Fibroblast of upper back skin (primary cell): ENCODE results near the gene TXNDC5.
"Not testable (repeated sequence)": the region's sequence is repeated elsewhere in the genome, so short reads cannot be mapped to it uniquely, and the experiment has no call there.

Experiments
- DNase-seq: peaks from one replicate; pipeline ENCODE4 v3.0.0-alpha.2; 2013

The TXNDC5 gene

DNA sequence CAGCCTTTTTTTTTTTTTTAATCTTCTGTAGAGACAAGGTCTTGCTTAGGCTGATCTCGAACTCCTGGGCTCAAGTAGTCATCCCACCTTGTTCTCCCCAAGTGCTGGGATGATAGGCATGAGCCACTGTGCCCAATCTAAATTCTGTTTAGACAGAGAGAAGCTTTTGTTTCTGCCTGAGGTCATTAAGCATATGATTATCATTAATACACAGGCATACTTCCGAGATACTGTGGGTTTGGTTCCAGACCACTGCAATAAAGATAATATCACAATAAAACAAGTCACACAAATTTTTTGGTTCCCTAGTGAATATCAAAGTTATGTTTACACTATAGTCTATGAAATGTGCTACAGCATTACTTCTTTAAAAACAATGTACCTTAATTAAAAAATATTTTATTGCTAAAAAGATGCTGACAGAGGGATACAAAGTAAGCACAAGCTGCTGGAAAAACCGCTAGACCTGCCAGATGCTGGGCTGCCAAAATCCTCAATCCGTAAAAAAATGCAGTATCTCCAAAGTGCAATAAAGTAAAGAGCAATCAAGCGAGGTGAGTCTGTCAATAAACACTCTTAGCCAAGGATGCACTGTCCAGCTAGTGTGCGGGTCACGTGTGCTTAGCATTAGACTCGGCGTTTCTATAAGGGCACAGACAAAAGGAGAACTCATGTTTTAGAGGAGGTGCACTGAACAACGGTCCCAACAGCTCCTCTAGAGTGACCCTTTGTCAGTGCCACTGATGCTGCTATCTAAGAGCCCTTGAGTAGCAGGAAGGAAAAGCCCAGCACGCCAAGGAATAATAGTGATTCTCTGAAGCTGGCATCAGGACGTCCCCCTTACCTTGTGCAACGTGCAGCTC lies 16.1 kb downstream of the TXNDC5 start:
- no peak for DNase-seq

DNA sequence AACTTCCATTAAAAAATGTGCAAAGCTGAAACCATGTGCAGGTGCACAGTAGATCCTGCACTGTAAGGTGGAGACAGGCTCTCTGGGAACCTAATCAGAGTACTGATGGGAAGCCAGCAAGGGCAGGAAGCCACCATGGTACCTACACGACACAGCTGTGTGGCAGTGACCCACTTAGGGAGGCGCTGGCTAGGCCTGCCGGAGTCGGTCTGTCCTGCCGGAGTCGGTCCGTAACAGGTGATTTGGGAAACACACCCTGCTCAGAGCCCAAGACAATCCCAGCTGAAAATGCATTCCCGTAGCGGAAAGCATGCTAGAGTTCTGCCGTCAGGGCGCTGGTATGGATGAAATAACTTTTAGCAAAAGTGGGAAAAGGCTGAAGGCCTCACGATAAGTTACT lies 17.2 kb downstream of the TXNDC5 start:
- no peak for DNase-seq

DNA sequence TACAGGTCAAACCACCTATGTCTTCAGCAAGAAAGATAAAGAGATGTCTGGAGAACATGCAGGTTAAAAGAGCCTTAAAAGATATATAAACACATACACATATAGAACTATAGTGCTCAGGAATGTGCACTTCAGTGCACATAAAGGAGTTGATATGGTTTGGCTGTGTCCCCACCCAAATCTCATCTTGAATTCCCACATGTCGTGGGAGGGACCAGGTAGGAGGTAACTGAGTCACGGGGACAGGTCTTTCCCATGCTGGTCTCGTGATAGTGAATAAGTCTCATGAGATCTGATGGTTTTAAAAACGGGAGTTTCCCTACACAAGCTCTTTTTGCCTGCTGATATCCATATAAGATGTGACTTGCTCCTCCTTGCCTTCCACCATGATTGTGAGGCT lies 18.2 kb downstream of the TXNDC5 start:
- DNase-seq = not testable (repeated sequence)

DNA sequence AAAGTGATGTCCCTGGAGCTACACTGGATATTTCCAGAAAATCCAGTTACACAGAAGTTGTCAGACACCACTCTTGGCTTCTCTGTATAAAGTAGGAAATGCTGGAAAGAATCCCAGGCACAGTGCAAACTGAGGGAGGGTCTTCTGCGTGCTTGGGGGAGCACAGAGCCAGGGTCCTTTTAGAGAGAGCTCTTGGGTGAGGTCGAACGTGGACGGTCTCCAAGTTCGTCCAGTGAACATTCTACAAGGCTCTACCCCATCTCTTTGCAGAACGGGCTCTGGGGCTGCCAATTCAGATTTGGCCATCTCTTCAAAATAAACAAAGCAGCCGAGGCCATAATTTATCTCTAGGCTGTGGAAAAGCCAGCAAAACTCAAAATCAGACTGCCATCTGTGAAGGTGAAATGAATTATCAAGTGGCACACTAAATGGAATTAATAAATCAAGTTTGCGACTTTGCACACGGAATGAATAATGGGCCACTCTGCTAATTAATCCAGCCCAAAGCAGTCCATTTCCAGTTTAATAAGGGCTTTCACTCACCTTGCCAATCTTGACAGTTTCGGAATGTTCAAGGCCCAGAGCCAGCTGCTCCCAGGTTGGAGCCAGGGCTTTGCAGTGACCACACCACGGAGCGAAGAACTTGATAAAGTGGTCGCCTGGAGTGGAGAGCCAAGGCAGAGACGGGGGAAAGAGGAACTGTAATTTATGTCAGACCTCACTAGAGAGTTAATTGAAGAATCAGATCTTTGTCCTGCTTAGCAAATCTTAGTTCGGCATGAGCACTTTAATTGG lies 19.3 kb downstream of the TXNDC5 start:
- no peak for DNase-seq

DNA sequence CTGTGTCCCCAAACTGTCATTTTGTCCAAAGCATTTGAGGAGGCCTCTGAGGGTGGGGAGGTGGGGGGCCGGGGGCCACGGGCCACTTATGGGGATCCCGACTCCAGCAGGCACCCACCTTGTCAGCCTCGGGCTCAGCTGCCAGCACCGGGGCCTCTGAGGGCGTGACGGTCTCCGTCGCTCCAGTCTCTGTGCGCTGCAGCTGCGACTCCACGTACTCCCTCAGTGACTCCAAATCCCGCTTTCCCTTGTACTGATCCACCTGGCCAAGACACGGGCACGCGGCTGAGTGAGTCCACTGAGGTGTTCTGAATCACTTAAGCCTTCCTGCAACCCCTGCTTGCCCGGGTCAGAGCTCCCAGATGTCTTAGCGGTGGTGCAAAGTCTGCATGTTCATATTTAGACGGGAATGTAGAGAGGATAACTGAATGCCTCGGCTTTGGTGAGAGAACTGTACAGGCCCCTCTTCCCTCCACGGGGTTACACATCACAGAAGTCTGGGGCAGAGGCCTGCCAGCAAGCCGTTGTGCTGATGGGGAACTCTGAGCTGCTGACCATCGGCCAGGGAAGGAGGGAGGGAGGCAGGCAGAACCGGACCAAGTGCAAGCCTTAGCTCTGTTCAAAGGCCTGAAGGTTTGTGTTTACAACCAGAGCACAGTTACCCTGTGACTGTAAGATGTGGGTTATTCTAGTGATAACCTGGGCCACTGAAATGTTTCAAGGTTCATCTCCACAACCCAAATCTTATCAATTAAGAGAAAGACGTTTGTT lies 21.8 kb downstream of the TXNDC5 start:
- no peak for DNase-seq

DNA sequence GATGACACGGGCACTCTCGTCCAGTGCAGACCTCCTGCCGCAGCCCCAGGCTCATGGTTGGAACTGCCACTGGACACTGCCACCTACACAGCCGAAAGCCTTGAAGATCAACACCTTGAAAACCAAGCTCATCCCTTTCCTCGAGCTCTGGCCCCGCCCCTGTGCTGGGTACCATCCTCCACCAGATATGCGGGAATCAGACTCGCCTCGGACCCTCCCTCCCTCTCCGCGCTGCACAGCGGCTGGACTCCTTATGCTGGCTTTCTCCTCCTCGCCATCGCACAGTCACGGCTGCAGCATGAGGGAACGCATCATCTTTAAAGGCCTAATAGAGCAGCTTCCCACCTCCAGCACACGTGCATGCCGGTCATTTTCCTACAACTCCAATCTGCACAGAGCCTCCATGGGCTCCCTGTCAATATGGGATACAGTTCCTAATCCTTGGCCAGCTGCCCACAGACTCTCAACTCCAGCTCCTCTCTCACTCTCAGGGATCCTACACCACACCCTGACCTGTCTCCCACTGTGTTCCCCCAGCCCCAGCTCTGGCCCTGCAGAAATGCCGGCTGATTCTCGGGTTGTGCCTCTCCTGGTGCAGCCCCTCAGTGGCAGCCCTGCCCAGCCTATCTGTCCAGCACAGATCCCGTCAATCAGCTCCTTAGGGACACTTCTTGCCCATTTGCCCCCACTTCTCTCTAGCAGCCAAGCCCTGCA lies 23.2 kb downstream of the TXNDC5 start:
- DNase-seq = no peak

DNA sequence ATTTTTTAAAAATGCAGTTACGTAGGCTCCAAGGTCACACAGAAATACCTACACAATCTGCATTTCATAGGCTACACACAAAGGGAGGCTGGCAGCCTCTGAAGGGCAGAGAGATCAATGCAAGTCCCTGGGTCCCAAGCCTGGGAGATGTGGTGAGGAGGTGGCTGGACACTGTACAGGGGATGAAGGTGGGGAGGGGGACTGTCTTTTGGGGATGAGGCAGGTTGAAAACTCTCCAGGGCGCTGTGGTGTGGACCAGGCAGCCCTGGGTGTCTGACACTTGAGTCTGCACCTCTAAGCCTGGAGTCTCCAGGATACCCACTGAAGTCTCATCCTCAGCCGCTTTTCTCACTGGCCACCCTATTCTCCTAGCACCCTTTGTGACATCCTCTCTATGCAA lies 24.5 kb downstream of the TXNDC5 start:
- DNase-seq = no peak

DNA sequence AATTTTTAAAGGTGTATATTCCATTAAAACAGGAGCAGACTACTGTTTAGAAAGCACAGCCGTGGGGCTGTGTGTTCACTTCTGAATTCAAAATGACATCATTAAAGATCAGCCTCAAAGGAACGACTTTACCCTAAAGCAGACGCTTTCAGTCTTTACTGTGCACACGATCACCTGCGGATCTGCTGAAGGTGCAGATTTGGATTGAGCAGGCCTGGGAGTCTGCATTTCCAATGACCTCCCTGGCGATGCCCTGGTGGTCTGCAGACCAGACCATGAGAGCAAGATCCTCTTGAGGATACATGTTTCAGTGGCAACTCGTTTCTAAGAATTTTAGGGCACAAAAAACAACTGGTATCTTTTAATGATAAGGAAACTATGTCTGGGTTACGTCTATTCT lies 27.2 kb downstream of the TXNDC5 start:
- no peak for DNase-seq

DNA sequence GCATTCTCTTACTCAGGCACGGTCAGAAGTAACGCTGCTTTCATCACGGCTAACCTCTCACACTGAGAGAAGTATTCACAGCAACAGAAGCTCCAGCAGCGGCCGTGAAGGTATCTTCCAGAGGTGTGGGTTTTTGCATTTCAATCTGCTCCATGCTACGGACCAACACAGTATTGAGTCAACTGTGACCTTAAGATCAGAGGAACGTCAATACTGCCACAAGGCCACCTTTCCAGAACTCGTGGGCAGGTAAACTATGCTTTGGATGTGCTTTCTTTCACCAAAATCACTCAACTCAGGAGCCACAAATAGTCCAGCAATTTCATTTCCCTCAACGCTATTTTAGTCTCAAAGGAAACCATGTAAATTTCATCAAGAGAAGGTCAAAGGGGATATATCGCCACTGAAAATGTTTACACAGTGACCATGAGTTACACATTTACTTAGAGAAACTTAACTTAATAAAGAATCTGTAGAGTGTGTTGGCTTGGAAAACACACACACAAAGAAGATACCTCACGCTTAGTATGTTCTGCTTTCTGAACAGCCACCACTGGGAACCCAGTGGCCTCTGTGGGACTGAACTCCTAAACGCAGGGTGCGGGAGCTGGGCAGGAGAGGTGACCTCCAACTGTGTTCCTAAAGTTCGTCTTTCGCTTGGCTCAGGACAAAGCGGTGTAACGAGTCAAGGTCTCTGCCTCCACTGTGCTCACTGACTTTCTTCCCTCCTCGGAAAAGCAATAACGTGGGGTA lies 27.9 kb downstream of the TXNDC5 start:
- no peak for DNase-seq

DNA sequence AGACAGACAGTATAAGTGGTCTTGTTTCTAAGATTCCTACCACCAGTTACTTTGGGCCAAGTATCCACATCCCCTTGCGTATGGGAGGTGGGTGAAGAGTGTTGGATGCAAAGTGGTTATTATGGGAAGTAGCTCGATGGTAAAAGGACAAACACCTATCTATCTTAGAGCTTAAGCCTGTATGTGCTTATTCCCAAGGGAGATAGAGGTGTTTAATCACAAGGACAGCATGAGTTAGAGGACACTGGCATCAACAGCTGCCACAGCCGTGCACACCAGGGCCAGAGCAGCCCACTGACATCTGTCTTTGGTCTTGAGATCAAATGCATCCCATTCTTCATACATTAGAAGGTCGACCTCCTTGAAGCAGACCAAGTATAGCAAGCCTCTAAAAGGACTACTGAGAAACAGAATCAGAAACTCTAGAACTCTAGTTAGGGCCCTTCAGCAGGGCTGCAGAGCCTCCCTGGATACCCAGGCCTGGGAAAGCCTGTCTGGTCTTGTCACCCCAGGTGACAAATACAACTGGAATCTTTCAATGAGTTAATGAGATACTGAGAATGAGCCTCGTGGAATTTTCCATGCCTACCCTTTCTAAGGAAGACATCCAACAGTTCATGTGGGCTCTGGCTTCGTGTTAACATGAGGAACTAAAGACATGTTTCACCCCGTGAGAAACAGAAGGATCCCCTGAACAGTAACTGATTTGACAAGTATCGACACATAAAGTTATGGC lies 28.7 kb downstream of the TXNDC5 start:
- DNase-seq = no peak

DNA sequence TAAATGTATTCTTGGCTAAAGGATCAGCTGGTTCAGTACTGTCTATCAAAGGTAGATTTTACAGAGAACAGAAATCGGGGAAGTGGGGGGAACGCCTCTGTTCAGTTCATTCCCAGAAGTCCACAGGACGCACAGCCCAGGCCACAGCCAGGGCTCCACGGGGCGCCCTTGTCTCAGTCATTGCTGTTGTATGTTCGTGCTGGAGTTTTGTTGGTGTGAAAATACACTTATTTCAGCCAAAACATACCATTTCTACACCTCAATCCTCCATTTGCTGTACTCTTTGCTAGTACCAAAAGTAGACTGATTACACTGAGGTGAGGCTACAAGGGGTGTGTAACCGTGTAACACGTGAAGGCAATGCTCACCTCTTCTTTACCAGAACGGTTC lies 29.9 kb downstream of the TXNDC5 start:
- DNase-seq = no peak

DNA sequence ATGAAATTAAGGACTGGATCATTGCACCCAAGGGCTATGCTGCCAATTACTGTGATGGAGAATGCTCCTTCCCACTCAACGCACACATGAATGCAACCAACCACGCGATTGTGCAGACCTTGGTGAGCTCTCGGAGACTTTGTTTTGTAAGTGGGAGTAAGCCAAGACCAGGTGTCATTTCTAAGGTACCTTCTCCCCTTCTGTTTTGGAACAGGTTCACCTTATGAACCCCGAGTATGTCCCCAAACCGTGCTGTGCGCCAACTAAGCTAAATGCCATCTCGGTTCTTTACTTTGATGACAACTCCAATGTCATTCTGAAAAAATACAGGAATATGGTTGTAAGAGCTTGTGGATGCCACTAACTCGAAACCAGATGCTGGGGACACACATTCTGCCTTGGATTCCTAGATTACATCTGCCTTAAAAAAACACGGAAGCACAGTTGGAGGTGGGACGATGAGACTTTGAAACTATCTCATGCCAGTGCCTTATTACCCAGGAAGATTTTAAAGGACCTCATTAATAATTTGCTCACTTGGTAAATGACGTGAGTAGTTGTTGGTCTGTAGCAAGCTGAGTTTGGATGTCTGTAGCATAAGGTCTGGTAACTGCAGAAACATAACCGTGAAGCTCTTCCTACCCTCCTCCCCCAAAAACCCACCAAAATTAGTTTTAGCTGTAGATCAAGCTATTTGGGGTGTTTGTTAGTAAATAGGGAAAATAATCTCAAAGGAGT lies 30.4 kb downstream of the TXNDC5 start:
- no peak for DNase-seq

DNA sequence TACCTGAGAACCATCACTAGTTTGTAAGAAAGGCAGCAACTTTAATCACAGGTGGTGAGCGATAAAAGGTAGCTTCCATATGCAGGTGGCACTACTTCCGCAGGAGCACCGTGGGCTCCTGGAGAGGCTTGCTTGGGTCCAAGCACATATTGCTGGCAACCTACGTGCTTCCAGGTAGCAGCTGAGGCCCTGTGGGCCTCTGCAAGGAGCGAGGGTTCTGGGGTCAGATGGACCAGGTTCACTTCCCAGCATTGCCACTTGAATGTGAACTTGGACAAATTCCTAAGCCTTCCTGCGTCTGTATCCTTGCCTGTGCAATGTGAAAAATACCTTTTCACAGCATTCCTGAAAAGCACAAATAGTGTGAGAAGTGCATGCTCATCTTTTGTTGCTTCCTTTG lies 31.0 kb downstream of the TXNDC5 start:
- DNase-seq = no peak

DNA sequence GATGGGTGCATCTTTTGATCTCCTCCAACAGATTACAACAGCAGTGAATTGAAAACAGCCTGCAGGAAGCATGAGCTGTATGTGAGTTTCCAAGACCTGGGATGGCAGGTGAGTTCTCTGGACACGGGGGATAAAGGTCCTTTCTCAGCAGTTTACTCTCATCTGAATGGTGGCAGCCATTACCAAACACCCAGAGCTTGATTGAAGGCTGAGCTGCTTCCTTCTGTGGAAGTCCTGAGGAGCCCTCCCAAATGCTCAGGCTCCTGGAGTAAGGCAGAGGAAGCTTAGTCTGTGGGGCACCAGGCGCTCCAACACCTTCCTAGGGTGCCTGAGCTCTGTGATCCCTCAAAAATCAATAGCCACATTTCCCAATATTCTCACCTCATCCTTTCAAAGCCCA lies 31.5 kb downstream of the TXNDC5 start:
- DNase-seq = no peak

DNA sequence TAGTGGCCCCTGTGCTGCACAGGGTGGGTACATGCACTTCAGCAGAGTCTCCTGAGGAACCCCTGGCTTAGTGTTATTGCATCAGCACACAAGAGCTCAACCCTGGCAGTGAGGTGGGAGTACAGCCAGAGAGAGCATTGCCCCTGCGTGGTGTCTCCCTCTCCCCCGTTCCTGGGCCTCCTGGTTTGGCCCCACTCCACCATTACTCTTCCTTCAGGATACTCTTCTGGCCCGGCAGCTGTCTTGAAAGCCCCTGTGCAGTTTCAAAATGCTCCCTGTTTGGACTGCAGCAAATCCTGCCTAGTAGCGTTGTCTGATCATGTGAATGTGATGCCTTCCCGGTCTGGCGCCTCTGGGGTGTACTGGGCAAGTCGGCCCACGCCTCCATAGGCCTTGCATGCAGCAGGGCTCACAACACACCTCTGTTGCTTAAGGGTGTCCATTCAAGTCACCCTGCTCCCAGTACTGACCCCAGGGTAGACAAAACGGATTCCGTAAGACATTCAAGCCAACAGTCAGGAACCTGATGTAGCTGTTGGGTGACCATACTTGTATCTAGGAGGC lies 32.1 kb downstream of the TXNDC5 start:
- no peak for DNase-seq

DNA sequence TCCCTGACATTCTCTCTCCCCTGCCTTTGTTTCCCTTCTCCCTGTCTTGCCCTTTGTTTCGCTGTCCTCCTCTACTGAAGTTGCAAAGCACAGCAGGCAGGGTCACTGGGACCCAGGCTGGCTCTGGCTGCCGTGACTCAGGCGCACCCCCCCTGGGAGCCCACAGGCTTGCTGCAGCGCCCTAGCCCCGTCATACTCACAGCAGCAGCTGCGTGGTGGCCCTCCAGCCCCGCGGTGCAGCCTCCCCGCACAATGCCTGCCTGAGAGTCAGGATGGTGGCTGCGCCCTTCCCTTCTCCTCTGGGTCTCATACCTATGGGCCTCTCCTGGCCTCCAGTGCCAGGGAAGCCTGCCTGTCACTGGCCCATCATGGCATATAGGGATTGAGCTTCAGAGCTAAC lies 41.7 kb downstream of the TXNDC5 start:
- DNase-seq = no peak

DNA sequence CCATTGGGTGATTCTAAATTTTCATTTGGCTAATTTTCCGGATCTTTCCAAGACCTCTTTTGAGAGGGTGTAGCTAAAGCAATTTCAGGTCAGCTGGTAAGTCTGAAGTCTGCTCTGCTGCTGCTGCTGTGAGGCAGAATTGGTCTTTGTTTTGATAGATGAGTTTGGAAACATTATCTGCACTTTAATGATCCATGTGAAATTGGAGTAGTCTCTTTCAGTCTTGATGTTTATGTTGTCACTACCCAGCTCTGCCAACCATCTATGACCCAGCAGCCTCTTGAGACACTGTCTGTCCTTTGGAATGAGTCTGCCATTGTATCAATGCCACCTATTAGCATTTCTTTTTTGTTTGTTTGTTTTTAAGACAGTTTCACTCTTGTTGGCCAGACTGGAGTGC lies 44.1 kb downstream of the TXNDC5 start:
- no peak for DNase-seq

DNA sequence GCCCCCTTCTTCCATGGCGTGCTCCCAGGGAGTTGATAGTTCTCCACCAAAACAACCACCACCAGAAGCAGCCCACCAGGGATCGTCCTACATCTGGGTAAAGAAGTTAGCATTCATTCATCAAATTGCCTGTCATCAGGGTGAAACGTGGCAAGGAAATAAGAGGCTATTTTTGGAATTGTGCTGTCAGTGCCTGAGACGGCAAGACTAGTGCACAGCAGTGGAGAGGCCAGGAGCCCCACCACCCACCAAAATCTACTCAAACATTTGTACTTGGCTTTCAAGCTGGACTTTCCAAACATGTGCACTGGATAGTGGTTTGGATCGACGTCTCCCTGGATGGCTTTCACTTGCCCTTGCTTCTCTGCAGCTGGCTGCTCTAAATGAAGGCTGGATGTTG lies 44.8 kb downstream of the TXNDC5 start:
- peak; percentile 62 for DNase-seq

DNA sequence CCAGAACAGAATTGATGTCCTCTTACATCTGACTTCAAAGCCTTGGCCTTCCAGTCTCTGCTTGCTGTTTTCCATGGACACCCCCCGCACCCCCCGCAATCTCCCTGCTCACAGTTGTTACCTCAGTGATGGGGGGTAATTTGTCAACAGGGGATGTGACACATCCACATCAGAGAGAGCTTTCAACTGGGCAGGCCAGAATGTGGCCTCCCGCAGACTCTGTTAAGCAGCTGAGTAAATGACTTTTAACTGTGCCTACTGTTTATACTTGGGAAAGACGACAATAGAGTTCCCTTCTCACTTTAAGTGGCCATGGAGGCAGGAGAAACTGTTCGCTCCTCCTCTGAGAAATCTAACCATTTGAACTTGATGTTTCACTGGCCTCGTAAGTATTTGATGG lies 51.0 kb downstream of the TXNDC5 start:
- DNase-seq = no peak

DNA sequence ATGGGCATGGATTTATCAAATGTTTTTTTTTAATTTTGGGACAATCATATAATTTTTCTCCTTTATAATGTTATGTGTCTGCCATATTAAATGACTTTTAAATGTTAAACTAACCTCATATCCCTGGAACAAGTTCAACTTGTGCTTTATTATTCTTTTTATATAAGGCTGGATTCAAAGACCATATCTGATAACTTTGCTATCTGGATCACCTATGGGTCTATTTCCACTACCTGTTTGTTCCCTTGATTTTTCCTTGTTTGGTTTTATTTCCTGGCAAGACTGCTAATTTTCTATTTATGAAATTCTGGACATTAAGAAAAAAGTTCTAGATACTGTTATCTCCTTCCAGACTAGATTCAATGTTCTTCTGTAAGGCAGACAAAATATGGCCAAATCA lies 58.8 kb downstream of the TXNDC5 start:
- DNase-seq = no peak
